ENCODE results near the gene EEFSEC.

Gene EEFSEC

DNA sequence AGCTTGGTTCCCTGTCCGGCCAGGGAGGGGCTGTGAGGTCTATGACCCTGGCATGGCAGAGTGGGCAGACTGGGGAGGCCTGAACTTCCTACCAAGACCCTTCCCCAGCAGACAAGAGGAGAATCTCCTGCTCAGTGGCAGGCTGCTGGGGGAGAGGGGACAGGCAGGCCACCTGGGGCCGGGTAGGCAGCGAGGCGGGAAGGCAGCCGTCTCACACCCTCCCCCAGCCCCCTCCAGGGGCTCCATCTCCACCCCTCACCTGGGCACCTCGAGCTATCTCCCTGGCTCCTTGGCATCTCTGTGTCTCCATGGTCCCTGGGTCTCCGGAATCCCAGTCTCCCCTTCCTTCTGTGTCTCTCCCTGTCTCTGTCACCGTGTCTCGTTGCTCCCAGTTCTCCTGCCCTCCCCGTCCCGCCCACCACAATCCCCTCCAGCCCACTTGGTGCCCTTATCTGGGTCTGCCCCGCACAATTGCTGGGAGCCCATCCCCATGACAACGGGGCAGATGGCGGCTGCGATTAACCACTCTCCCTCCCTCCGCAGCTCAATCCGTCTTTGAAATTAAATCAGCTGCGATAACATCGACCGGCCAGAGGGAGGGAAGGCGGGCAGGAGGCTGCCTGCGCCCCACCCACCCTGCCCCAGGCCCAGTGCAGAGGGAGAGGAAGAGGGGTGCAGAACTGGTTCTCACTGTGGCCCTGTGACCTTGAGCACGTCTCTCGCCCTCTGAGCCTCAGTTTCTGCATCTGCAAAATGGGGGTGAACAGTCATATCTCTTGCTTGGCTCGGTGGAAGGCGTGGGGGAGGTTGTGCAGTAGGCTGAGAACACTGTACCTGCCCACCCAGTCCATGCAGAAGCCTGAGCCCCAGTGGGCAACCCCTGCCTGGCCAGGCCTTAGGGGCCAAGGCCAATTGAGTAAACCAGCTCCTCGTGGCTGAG lies 303.8 kb downstream of the EEFSEC start:
- H3K4me1 ChIP-seq (ENCODE audit: control insufficient read depth, insufficient read depth, low read length, poor library complexity, severe bottlenecking), result no peaks in the 10 kb centered on the region
- WGBS, 2 experiments (ENCODE audit: insufficient coverage in 2 of 2), result 72 to 76% methylated on average over 14 to 25 of the region's 27 CpGs
- H3K4me3 ChIP-seq (ENCODE audit: extremely low read depth, insufficient read depth, low read length, poor library complexity, severe bottlenecking), result no peak overlapping the region
- no peaks in the 10 kb centered on the region for H3K36me3 ChIP-seq (ENCODE audit: control insufficient read depth, insufficient read depth, low read length)
- H3K27ac ChIP-seq (ENCODE audit: low read depth, low read length, severe bottlenecking), result no peak overlapping the region
- H3K9me3 ChIP-seq (ENCODE audit: control insufficient read depth, low read length), result no peaks in the 10 kb centered on the region

DNA sequence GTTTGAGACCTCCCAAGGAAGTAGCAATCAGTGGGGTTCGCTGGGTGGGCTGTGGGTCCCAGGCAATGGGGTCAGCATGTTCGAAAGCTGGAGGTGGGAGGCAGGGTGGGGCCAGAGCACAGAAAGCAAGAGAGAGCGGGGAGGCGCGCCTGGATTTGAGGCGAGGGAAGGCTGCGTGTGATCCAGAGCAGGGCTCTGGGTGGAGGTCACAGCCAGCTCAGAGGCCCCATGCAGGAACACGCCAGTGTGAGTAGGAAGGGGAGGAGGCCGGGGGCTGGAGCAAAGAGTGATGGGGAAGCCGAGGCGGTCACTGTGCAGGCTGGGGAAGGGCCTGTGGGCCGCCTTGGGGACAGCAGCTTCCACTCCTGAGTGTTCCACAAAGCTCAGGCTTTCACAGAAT lies 304.7 kb downstream of the EEFSEC start:
- Histone ChIP-seq H3K9me3 (ENCODE audit: control insufficient read depth, low read length) (no peaks in the 10 kb centered on the region), H3K4me3 (ENCODE audit: extremely low read depth, insufficient read depth, low read length, poor library complexity, severe bottlenecking) (no peak overlapping the region), H3K27ac (ENCODE audit: low read depth, low read length, severe bottlenecking) (no peak overlapping the region), H3K4me1 (ENCODE audit: control insufficient read depth, insufficient read depth, low read length, poor library complexity, severe bottlenecking) (no peaks in the 10 kb centered on the region), H3K36me3 (ENCODE audit: control insufficient read depth, insufficient read depth, low read length) (no peaks in the 10 kb centered on the region)
- WGBS, 2 experiments (ENCODE audit: insufficient coverage in 2 of 2), result 90 to 96% methylated on average over 12 of the region's 12 CpGs
